HG03565 (cell line): ENCODE measurements around the gene TAF7L.
"Not testable (repeated sequence)": the region's sequence is repeated elsewhere in the genome, so short reads cannot be mapped to it uniquely, and the experiment has no call there.

Experiments used
- ATAC-seq: cut with Tn5 transposase; IDR thresholded peaks from one replicate; pipeline ENCODE4 v1.9.1; 2021; ENCODE audit warnings: mild to moderate bottlenecking, moderate library complexity; ENCODE audit not compliant: unreplicated experiment

Gene TAF7L, protein sequence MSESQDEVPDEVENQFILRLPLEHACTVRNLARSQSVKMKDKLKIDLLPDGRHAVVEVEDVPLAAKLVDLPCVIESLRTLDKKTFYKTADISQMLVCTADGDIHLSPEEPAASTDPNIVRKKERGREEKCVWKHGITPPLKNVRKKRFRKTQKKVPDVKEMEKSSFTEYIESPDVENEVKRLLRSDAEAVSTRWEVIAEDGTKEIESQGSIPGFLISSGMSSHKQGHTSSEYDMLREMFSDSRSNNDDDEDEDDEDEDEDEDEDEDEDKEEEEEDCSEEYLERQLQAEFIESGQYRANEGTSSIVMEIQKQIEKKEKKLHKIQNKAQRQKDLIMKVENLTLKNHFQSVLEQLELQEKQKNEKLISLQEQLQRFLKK

DNA sequence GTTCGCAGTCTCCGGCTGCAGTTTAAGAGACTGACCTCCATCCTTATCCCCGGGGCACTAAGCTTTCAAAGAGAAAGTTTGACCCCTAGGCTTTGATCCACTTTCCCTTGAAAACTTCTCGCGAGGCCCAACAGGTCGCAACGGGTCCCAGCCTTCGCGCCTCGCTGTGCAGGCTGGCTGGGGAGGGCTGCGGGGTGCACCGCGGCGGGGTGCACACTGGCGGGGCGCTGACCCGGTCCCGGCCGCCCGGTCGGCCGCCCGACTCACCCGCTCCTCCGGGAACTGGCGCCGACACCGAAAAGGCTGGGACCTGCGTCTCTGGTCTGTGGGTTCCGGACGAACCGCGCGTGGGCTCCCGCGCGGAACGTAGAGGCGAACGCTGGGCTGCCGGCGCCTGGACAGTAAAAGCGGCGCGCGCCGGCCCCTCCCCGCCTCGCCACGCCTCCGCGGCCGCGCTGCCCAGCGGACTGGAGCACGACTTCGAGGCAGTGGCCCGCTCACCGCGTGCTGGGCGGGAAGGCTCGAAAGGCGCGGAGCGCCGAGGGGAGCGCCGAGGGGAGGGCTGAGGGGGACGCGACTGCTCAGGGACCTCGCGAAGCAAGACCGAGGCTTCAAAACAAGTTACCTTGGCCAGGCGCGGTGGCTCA, at the start of gene TAF7L:
TSS of gene TAF7L (minus strand) at position 378 of the 647 bp plus-strand sequence. CDS start 3,791 bp downstream, outside the sequence.
- ATAC-seq, result no peak

DNA sequence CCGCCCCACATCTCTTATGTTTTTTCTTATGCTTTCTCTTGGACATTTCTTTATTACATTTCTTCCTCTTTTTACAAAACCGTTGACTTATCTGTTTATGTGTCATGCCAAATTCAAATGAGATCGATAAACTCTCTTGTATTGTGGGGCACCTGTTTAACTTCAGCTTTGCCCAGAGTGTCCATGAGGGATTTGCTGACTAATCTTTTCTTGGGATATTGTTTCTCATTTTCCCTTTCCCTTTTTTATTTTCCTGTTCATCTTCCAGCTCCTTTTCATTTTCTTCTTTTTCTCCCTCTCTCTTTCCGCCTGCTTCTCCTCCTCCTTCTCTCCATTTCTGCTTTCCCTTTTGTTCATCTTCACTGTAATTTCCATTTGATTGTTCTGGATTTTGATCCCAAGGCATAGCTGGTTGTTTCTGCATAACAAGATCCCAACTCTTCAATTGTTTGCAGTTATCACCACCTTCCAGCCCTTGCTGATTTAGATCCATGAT, 46.7 kb upstream of the TAF7L start:
- no peak for ATAC-seq

DNA sequence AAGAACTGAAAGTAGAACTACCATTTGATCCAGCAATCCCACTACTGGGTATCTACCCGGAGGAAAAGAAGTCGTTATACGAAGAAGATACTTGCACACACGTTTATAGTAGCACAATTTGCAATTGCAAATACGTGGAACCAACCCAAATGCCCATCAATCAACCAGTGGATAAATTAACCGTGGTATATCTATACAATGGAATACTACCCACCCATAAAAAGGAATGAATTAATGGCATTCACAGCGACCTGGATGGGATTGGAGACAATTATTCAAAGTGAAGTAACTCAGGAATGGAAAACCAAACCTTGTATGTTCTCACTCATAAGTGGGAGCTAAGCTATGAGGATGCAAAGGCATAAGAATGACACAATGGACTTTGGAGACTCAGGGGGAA, 43.2 kb upstream of the TAF7L start:
- ATAC-seq, result not testable (repeated sequence)

DNA sequence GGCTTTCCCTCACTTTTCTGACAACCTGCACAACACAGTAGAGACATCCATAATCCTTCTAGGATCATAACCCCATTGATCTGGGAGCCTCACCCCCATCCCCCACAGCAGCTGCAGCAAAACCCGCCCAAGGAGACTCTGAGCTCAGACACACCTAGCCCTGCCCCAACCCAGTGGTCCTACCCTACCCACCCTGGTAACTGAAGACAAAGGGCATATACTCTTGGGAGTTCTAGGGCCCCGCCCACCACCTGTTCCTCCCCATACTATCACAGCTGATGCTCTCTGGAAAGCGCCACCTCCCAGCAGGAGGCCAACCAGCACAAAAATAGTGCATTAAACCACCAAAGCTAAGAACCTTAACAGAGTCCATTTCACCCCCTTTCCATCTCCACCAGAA, 35.5 kb upstream of the TAF7L start:
- not testable (repeated sequence) for ATAC-seq

DNA sequence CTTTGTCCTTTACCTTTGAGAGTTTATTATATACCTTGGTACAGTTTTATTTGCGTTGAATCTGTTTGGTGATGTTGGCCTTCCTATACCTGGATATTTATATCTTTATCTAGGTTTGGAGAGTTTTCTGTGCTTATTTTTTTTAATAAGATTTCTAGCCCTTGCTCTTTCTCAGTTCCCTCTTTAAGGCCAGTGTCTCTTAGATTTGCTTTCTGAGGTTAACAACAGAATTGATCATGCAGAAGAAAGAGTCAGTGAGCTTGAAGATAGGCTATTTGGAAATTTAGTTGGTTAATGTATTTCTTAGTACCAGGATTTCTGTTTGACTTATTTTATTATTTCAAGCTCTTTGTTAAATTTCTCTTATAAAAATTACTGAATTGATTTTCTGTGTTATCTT, 12.7 kb upstream of the TAF7L start:
- no peak for ATAC-seq

DNA sequence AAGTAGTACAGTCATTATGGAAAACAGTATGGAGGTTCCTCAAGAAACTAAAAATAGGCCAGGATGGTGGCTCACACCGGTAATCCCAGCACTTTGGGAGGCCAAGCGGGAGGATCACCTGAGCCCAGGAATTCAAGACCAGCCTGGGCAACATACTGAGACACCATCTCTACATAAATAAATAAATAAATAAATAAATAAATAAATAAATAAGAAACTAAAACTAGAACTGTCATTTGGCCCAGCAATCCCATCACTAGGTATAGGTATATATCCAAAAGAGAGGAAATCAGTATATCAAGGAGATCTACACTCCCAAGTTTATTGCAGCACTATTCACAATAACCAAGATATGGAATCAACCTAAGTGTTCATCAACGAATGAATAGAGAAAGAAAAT, 4.5 kb upstream of the TAF7L start:
- not testable (repeated sequence) for ATAC-seq

DNA sequence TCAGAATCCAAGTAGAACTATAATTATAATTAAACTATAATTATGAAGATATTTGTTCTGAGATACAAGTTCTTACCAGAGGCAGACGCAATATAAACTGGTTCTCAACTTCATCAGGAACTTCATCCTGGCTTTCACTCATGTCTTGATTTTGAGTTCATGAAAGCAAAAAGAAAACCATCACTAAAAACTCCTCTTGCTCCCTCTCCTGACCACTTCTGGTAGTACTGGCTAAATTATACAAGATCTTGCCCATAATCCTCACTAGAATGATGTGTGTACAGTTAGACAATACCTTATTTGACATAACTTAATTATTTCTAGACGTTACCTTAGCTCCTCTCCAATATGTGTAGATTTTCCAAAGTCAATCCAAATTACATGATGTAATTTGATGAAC, 3.7 kb downstream of the TAF7L start:
- ATAC-seq, result no peak

DNA sequence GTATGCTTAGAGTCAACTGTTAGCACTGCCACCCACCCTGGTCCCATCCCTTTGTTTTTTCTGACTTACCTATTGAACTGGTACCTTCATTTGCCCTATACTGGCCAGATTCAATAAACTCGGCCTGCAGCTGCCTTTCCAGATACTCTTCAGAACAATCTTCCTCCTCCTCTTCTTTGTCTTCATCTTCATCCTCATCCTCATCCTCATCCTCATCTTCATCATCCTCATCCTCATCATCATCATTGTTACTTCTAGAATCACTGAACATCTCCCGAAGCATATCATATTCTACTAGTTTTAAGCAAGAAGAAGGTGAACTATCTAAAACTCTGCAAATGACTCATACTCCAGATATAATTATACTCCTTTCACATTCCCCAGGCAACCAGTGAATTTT, 14.9 kb downstream of the TAF7L start:
- no peak for ATAC-seq

DNA sequence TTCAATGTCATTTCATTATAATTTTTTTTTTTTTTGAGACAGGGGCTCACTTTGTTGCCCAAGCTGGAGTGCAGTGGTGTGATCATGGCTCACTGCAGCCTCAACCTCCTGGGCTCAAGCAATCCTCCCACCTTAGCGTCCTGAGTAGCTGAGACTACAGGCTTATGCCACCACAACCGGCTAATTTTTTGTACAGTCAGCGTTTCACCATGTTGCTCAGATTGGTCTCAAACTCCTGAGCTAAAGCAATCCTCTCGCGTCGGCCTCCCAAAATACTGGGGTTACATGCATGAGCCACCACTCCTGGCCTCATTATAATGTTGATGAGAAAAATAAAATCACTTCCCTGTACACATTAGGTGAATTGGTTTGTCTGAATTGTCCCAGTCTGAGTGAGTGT, 16.9 kb downstream of the TAF7L start:
- ATAC-seq, result no peak

DNA sequence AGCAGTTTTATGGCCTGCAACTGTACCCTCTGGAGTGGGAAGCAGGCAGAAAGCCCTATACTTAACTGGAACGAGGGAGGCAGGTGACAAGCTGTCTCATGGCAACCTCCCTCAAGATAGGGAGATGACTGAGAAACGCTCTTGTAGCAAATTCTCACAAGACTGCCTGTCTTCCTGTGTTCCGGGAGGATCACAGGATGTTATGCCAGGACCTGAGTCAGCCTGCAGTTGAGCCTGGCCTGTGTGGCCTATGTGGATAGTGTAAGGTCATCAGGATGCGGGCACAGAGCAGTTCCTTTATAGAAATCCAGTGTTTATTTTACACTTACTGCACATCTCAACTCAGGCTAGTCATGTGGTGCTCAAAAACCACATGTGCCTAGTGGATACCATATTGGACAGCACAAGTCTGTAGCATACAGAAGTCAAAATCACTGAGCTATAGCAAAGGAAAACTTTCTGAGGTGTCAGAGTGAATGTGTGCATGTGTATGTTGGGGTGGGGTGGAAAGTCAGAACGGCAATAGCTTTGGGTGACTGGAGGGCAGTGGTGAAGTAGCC, 25.2 kb downstream of the TAF7L start:
- ATAC-seq, result no peak

DNA sequence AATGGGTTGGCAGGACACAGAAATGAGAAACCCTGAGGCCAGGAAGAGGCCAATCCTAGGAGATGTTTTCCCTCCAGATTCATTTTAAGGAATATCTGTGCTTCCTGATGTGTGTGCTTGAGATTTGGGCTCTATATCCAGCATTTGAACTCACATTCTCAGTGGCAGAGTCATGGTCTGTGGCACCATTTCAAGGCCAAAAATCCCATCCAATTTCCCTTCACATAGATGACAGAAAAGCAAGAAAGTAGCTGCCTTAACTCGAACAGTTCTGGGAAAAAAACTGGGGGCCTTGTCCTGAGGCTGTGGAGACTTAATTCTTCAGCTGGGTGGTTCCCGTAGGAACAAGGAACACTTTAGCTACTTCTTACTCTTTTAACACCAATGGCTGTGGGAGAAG, 27.4 kb downstream of the TAF7L start:
- no peak for ATAC-seq

DNA sequence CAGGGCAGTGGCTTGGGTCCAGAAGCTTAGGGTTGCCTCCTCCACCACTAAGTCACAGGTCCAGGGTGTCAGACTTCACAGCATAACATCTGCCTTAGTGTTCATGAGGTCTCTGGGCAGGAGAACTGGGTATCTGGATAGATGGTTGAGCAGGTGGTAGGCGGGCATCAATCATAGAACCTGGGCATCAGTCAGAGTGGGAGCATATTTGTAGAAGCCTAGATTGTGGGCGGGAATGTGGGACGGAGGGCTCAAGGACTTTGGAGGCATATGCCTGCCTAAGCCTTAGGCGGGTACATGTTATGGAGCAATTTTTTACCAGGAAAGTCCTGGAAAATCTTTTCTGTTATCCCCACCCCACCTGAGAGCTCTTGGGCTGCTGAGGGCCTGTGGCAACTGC, 28.5 kb downstream of the TAF7L start:
- ATAC-seq, result no peak

DNA sequence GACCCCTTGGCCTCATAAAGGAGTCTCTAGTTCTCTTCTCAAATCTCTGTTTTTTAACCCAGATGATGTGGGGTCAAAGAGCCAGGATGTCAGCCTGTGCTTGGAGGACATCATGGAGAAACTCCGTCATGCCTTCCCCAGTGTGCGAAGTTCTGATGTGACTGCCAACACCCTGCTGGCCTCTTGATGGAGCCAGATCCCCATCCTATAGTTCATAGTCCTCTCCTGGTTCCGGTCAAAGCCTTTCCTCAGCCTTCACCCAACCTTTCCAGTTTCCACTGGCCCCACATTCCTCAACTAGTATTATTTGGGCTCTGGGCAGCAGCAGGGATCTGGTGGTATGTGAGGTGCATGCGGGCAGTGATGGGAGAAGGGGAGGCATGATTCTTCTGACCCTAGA, 30.7 kb downstream of the TAF7L start:
- no peak for ATAC-seq

DNA sequence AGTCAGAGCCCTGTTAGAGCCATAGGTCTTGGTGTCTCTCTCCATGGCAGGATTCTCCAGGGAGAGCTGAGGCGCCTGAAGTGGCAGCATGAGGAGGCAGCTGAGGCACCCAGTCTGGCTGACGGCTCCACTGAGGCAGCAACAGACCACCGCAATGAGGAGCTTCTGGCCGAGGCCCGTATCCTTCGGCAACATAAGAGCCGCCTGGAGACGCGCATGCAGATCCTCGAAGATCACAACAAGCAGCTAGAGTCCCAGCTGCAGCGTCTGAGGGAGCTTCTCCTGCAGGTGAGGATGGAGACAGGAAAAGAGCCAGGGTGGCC, 32.9 kb downstream of the TAF7L start:
- ATAC-seq, result no peak

DNA sequence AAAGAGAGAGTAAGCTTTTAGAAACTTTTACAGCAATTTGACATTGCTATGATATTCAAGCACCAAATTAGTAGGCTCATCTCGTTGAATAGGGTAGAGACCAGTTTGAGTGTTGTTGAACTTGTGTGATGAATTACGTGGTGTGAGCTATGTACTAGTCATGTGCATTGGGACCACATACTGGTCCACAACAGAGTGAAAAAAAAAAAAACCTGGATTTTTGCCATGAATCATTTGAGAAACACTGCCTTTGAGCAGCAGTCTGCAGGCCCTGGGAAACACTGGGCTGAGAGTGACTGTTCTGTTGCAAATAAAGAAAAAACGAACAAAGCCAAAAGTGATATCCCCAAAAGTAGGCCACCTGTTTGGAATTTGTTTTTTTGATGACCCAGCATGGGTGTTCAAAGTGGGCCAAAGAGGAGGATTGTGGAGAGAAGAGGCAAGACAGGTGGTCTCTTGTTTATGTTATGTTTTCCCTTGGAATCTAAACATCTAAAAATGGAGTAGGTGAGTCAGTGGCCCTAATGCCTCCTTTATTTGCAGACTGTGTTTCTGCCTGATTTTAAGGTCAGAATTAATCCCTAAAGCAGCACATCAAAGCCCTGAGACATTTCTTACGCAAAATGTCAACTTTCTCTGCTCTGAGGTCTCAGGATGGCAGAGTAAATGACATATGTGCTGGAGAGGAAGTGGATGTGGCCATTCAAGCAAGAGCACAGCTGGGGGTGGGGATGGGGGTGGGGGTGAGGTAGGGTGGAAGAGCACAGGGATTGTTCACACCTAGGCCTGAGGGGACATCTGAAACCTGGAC, 33.5 kb downstream of the TAF7L start:
- no peak for ATAC-seq

DNA sequence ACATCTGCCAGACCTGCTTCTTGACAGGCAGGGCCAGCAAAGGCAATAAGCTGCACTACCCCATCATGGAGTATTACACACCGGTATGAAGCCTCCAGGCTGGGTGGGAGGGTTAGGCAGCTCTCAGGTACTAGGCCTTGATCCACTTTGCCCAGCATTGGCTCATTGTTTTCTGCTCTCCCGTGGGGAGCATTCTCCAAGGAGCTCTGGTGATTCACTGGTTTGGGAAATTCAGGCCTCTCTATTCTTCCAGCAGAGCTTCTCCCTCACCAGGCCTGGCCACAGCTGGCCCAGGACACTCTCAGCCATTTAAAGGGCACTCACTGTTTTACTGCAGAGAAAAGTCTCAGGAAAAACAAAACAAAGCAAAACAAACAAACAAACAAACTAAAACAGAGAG, 38.5 kb downstream of the TAF7L start:
- ATAC-seq, result no peak

DNA sequence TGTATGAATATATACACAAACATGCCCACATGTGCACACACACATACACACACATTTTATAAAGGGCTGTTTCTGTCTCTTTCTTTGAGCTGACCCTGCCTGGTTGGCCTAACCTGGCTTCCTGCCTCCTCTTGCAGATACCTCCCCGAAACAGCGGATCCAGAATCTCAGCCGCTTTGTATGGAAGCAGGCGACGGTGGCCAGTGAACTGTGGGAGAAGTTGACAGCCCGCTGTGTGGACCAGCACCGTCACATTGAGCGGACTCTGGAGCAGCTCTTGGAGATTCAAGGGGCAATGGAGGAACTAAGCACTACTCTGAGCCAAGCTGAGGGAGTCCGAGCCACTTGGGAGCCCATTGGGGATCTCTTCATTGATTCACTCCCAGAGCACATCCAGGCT, 49.6 kb downstream of the TAF7L start:
- ATAC-seq, result no peak

DNA sequence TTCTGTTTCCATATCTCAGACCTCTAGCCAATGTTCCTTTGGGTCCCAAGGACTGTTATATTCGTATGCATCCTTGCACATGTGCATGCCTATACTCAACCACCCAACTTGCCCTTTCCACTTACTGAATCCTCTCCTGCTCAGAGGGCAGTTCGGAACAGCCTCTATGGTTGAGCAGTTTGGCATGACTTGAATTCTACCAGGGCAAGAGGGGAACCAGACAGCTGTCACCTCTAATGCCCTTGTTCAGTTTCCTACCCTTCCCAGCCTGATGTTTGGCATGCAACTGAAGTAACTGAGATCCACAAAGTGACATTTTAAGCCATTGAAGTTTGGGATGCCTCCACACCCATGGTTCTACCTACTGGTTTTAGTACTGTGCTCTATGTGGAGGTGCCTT, 54.1 kb downstream of the TAF7L start:
- no peak for ATAC-seq

DNA sequence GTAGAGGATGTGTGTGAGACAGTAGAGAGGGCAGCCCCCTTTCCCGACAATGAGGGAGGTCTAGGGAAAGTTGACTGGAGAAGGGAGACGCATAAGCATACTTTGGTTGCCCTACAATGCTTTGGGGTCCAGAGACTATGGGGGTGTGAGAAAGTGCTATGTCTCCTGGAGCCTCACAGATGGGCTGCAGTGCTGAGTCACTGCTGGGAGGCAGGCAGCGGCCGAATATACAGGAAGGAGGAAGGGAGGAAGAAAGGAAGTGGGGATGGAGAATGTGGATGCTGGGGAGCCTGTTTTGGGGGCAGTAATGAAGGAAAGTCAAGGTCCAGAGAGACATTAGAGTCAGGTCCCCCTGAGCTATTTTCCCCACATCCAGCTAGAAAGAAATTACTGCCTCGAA, 58.8 kb downstream of the TAF7L start:
- no peak for ATAC-seq

DNA sequence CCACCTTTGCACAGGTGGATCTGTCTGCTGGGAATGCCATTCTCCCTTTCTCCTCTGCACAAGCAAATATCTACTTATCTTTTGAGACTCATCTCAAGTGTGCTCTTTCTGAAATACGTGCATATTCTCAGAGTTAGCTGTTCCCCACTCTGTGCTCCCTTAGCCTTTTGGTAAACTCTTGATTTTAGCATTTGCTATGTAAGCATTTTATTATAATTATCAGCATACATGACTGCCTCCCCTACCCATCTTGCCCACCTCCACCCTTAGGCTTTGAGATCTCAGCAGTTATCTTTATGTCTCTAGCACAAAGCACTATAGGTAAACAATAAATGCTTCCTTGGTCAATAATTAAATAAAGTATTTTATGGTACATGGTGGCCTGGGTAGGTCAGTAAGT, 60.1 kb downstream of the TAF7L start:
- no peak for ATAC-seq

DNA sequence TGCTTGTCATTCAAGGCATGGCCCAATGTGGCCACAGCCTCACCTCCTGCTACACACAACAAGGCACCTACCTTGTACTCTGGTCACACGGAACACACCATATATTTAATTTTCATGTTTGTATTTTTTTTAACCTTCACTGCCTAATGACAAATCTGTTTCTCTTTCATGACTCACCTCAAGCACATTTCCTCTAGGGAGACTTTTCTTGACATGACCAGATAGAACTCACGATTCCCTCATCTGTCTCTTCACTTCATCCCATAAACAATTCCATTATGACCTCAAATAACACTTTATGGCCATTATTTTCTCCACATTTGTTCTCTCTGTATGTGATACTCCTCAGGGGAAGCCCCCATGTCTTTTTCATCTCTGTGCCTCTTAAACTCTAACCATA, 60.5 kb downstream of the TAF7L start:
- no peak for ATAC-seq
